SU-DHL-6 (cell line): Measurements from ENCODE around the gene GYG1.

Experiments
- H2AFZ ChIP-seq: fragments of 200-600 bp; sonication (generic); 2 replicates; pipeline ENCODE4 v1.6.1; 2014; ENCODE audit warnings: low read depth, mild to moderate bottlenecking, moderate library complexity, mixed read lengths, antibody characterized with exemption, low read length; ENCODE audit not compliant: severe bottlenecking
- H3F3A ChIP-seq: fragments of 200-600 bp; shearing (Covaris generic); 2 replicates; pipeline ENCODE4 v1.6.0; 2016; ENCODE audit warnings: antibody characterized with exemption, mild to moderate bottlenecking; ENCODE audit not compliant: insufficient read depth
- H3K27ac ChIP-seq: fragments of 200-600 bp; sonication (generic); 2 replicates; pipeline ENCODE4 v1.5.1; 2016; ENCODE audit warnings: low read depth, mild to moderate bottlenecking, low read length, moderate library complexity, mixed read lengths
- H3K27me3 ChIP-seq: fragments of 200-600 bp; sonication (generic), shearing (Covaris generic); 2 replicates; pipeline ENCODE4 v1.6.0; 2014; ENCODE audit warnings: mild to moderate bottlenecking, low read length
- H3K36me3 ChIP-seq: fragments of 200-600 bp; sonication (generic); 2 replicates; pipeline ENCODE4 v1.6.1; 2014; ENCODE audit warnings: mild to moderate bottlenecking, low read length, mixed read lengths
- H3K4me2 ChIP-seq: fragments of 300-600, 200-600 bp; shearing (Covaris generic), sonication (generic); 2 replicates; pipeline ENCODE4 v1.6.0; 2014; ENCODE audit warnings: low read length, low read depth, mild to moderate bottlenecking; ENCODE audit not compliant: poor library complexity, severe bottlenecking
- H3K4me3 ChIP-seq: fragments of 200-600 bp; sonication (generic); 2 replicates; pipeline ENCODE4 v1.5.1; 2014; ENCODE audit warnings: antibody characterized with exemption, low read length, mild to moderate bottlenecking, mixed read lengths; ENCODE audit not compliant: insufficient read depth, poor library complexity, severe bottlenecking
- H3K79me2 ChIP-seq: fragments of 200-600 bp; sonication (generic); 2 replicates; pipeline ENCODE4 v1.6.1; 2014; ENCODE audit warnings: mild to moderate bottlenecking, low read length, moderate library complexity; ENCODE audit not compliant: insufficient read depth
- H3K9ac ChIP-seq: fragments of 200-600 bp; sonication (generic); 2 replicates; pipeline ENCODE4 v1.7.0; 2014; ENCODE audit warnings: mild to moderate bottlenecking, low read length
- H3K9me2 ChIP-seq: fragments of 200-600 bp; sonication (generic); replicated peaks from 2 replicates; pipeline ENCODE4 v1.6.1; 2014; ENCODE audit warnings: low read length; ENCODE audit not compliant: insufficient read depth
- H3K9me3 ChIP-seq: fragments of 200-600 bp; sonication (generic); 2 replicates; pipeline ENCODE4 v1.6.1; 2014; ENCODE audit warnings: low read length, mixed read lengths; ENCODE audit not compliant: insufficient read depth
- H4K20me1 ChIP-seq: fragments of 200-600 bp; sonication (generic); 2 replicates; pipeline ENCODE4 v1.6.1; 2014; ENCODE audit warnings: low read depth, mild to moderate bottlenecking, antibody characterized with exemption, low read length, moderate library complexity, mixed read lengths
- EZH2phosphoT487 ChIP-seq: fragments of 200-600 bp; sonication (generic), shearing (Covaris generic); conservative IDR thresholded peaks from 2 replicates; pipeline ENCODE4 v1.6.1; 2018; ENCODE audit warnings: mild to moderate bottlenecking, antibody characterized with exemption, low read length, moderate library complexity, mixed read lengths
- TF ChIP-seq, protein P1 (sequence below): fragments of 200-600 bp; sonication (generic); IDR thresholded peaks from one replicate; pipeline ENCODE4 v1.5.1; 2017; ENCODE audit warnings: antibody characterized with exemption, mild to moderate bottlenecking, low read length, moderate library complexity; ENCODE audit not compliant: insufficient read depth, poor library complexity, severe bottlenecking

The GYG1 gene

GRCh38 chr3:149000206-149000745 lies 8.9 kb downstream of the GYG1 start:
- Histone ChIP-seq H3K27me3 (no peaks in the 10 kb centered on the region), H4K20me1 (no peaks in the 10 kb centered on the region), H3F3A (no peaks in the 10 kb centered on the region), H3K4me2 (no peak overlapping the region), H3K4me3 (no peak overlapping the region), H3K9me2 (no peaks in the 10 kb centered on the region), H3K36me3 (peaks cover 16% of the 10 kb centered on the region; the same call in 1 of the 2 replicates), H2AFZ (no peak overlapping the region), H3K9me3 (no peaks in the 10 kb centered on the region), H3K9ac (no peak overlapping the region), H3K27ac (no peak overlapping the region), H3K79me2 (no peaks in the 10 kb centered on the region)
- no peak for TF ChIP-seq EZH2phosphoT487
- TF ChIP-seq, protein P1, sequence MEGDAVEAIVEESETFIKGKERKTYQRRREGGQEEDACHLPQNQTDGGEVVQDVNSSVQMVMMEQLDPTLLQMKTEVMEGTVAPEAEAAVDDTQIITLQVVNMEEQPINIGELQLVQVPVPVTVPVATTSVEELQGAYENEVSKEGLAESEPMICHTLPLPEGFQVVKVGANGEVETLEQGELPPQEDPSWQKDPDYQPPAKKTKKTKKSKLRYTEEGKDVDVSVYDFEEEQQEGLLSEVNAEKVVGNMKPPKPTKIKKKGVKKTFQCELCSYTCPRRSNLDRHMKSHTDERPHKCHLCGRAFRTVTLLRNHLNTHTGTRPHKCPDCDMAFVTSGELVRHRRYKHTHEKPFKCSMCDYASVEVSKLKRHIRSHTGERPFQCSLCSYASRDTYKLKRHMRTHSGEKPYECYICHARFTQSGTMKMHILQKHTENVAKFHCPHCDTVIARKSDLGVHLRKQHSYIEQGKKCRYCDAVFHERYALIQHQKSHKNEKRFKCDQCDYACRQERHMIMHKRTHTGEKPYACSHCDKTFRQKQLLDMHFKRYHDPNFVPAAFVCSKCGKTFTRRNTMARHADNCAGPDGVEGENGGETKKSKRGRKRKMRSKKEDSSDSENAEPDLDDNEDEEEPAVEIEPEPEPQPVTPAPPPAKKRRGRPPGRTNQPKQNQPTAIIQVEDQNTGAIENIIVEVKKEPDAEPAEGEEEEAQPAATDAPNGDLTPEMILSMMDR = no peak

DNA sequence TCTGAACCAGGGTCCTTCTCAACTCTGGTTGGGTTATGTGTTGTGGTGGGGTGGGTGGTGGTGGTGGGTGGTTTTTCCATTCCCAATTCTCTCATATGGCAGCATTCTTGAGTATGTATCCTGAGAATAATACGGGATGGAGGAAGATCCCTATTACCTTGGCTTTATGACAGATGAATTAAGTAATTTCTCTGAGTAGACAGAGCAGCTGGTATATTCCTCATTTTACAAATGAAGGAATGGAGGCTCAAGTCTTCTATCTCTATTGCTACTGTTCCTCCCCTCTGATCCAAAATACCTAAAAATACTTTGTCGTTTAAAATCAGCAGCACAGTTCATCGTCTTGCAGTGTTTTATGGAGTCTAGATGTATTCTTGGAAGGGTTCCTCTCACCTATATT lies 10.4 kb downstream of the GYG1 start:
- TF ChIP-seq, protein P1 = no peak
- no peaks in the 10 kb centered on the region for H3K79me2 ChIP-seq
- H3K36me3 ChIP-seq = peaks cover 16% of the 10 kb centered on the region; the same call in 1 of the 2 replicates

DNA sequence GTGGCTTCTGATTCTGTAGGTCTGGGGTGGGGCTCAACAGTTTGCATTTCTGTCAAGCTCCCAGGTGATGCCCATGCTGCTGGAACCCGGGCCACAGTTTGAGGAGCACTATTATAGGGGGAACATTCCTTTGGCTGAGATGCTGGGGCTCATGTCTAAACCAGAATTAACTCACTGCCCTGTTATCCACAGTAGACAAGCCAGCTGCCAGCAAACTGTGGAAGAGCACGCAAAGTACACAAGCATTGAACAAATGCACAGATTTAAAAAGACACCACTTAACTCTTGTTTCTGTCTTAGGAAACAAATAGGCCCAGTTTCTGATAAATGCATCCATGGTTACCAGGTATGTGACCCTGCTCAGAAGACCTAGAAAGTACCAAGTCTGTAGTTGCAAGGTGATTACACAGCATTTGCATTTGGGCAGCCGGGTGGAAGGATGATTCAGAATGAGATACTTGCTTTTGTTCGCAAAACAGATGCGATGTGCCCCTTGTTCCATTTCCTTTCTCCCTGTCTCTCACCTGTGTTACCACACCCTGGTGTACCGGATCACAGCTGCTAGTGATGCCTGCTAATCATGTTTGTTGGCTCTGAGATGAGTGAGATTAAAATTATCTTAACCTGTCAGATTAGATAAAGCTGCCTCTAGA lies 12.4 kb downstream of the GYG1 start:
- Histone ChIP-seq H3K4me2 (no peak overlapping the region), H3K27me3 (no peaks in the 10 kb centered on the region), H3K9ac (no peak overlapping the region), H3K27ac (no peak overlapping the region), H3F3A (no peaks in the 10 kb centered on the region), H4K20me1 (no peaks in the 10 kb centered on the region), H3K9me2 (no peaks in the 10 kb centered on the region), H3K9me3 (no peaks in the 10 kb centered on the region), H3K79me2 (no peaks in the 10 kb centered on the region), H2AFZ (no peak overlapping the region), H3K4me3 (no peak overlapping the region), H3K36me3 (peaks cover 10% of the 10 kb centered on the region; the same call in 1 of the 2 replicates)
- TF ChIP-seq EZH2phosphoT487 = no peak
- TF ChIP-seq, protein P1 = no peak

More for the DNA sequence above, 10.4 kb downstream of the GYG1 start:
- H3F3A ChIP-seq = no peaks in the 10 kb centered on the region
- H3K4me2 ChIP-seq = no peak overlapping the region
- H3K9me3 ChIP-seq = no peaks in the 10 kb centered on the region
- no peak overlapping the region for H3K4me3 ChIP-seq
- H3K27me3 ChIP-seq = no peaks in the 10 kb centered on the region
- H3K9me2 ChIP-seq = no peaks in the 10 kb centered on the region
- no peaks in the 10 kb centered on the region for H4K20me1 ChIP-seq
- no peak overlapping the region for H3K9ac ChIP-seq
- H3K27ac ChIP-seq = no peak overlapping the region
- no peak overlapping the region for H2AFZ ChIP-seq
